HepG2 (cell line): Measurements from ENCODE around the gene DLL4. TPM values are rescaled to one million over a fixed set of nuclear protein-coding genes. Genes with fewer than 3 reads are reported as not detected.

ENCODE experiments used
- ARID2 ChIP-seq: sonication (generic); formaldehyde crosslinking; IDR thresholded peaks from 2 replicates; pipeline ENCODE4 v1.8.1; 2022; ENCODE audit warnings: mild to moderate bottlenecking, missing genetic modification reagents, borderline replicate concordance
- BHLHE40 ChIP-seq: IDR thresholded peaks from 2 replicates; pipeline ENCODE4 v1.6.1; 2011; ENCODE audit warnings: low read length, improper control_type of control experiment
- DPF2 ChIP-seq: sonication (generic); formaldehyde crosslinking; IDR thresholded peaks from 2 replicates; pipeline ENCODE4 v1.4.0; 2020; ENCODE audit warnings: mild to moderate bottlenecking, low read depth, missing genetic modification reagents, borderline replicate concordance
- ETV5 ChIP-seq: IDR thresholded peaks from 2 replicates; pipeline ENCODE4 v1.6.1; 2018; ENCODE audit warnings: missing biosample characterization, missing genetic modification reagents, inconsistent platforms, borderline replicate concordance
- GPN1 ChIP-seq: sonication (generic); formaldehyde crosslinking; IDR thresholded peaks from 2 replicates; pipeline ENCODE4 v1.5.1; 2020; ENCODE audit warnings: missing genetic modification reagents, borderline replicate concordance
- NFE2L1 ChIP-seq: sonication (generic); formaldehyde crosslinking; IDR thresholded peaks from 2 replicates; pipeline ENCODE4 v1.4.0; 2020; ENCODE audit warnings: missing genetic modification reagents, mild to moderate bottlenecking, borderline replicate concordance
- NFRKB ChIP-seq: fragments of 450-650 bp; IDR thresholded peaks from 2 replicates; pipeline ENCODE4 v1.6.1; 2017
- NFYB ChIP-seq: sonication (generic); formaldehyde crosslinking; IDR thresholded peaks from 2 replicates; pipeline ENCODE4 v1.4.0; 2020; ENCODE audit warnings: missing genetic modification reagents
- PHB2 ChIP-seq: fragments of 450-650 bp; IDR thresholded peaks from 2 replicates; pipeline ENCODE4 v1.6.1; 2018; ENCODE audit not compliant: partially characterized antibody
- RBFOX2 ChIP-seq: fragments of 200-400 bp; formaldehyde crosslinking; IDR thresholded peaks from 2 replicates; pipeline ENCODE4 v1.6.1; 2017; ENCODE audit warnings: low read depth, mild to moderate bottlenecking, low read length
- RCOR2 ChIP-seq: IDR thresholded peaks from 2 replicates; pipeline ENCODE4 v1.6.1; 2016; ENCODE audit warnings: missing biosample characterization, missing genetic modification reagents
- RELA ChIP-seq: sonication (generic); formaldehyde crosslinking; IDR thresholded peaks from 2 replicates; pipeline ENCODE4 v1.4.0; 2020; ENCODE audit warnings: missing genetic modification reagents
- SSRP1 ChIP-seq: IDR thresholded peaks from 2 replicates; pipeline ENCODE4 v1.6.1; 2016; ENCODE audit warnings: control low read depth
- ZFP41 ChIP-seq: sonication (generic); formaldehyde crosslinking; IDR thresholded peaks from 2 replicates; pipeline ENCODE4 v1.4.0; 2020; ENCODE audit warnings: mild to moderate bottlenecking, missing genetic modification reagents, borderline replicate concordance
- ZFP82 ChIP-seq: sonication (generic); formaldehyde crosslinking; IDR thresholded peaks from 2 replicates; pipeline ENCODE4 v1.5.1; 2020; ENCODE audit warnings: mild to moderate bottlenecking, missing genetic modification reagents, borderline replicate concordance
- ZNF3 ChIP-seq: IDR thresholded peaks from 2 replicates; pipeline ENCODE4 v1.7.0; 2017; ENCODE audit warnings: inconsistent platforms
- ZNF549 ChIP-seq: sonication (generic); formaldehyde crosslinking; IDR thresholded peaks from 2 replicates; pipeline ENCODE4 v1.5.0; 2020; ENCODE audit warnings: missing genetic modification reagents
- ZNF564 ChIP-seq: sonication (generic); formaldehyde crosslinking; IDR thresholded peaks from 2 replicates; pipeline ENCODE4 v1.8.1; 2023; ENCODE audit warnings: mild to moderate bottlenecking, missing genetic modification reagents
- ZNF724P ChIP-seq: sonication (generic); formaldehyde crosslinking; IDR thresholded peaks from 2 replicates; pipeline ENCODE4 v1.8.0; 2022; ENCODE audit warnings: missing genetic modification reagents, borderline replicate concordance
- ZNF782 ChIP-seq: sonication (generic); formaldehyde crosslinking; IDR thresholded peaks from 2 replicates; pipeline ENCODE4 v1.4.0; 2020; ENCODE audit warnings: missing genetic modification reagents, mild to moderate bottlenecking, borderline replicate concordance
- polyA plus RNA-seq, 8 experiments: library from polyadenylated mRNA; depleted of rRNA in 3 of 8; stranded (reverse) in 7 of 8; unstranded in 1 of 8; fragments of >200 nt; fragmentation: Illumina TruSeq in 4 of 8; extraction: Trizol in 4 of 8; gene quantifications; 2 replicates each; pipeline versions ENCODE4 v1.2.1 to v1.2.3, GENCODE V29; 2011 to 2016; ENCODE audit warnings: low read depth in 4 of 8, missing spikeins in 1 of 8, mixed read lengths in 1 of 8; ENCODE audit not compliant: insufficient read depth in 1 of 8
- total RNA-seq, 5 experiments: library from RNA; depleted of rRNA; stranded (reverse); fragments of >200 nt; fragmentation: Illumina TruSeq; extraction: Trizol; gene quantifications; 2 replicates each; pipeline ENCODE4 v1.2.3, GENCODE V29; 2016; ENCODE audit warnings: low read depth in 1 of 5
- TF ChIP-seq, protein P1 (sequence below): IDR thresholded peaks from 2 replicates; pipeline ENCODE4 v1.6.1; 2016; ENCODE audit warnings: missing genetic modification reagents, missing compliant biosample characterization
- TF ChIP-seq, protein P2 (sequence below): sonication (generic); formaldehyde crosslinking; IDR thresholded peaks from 2 replicates; pipeline ENCODE4 v1.5.1; 2020; ENCODE audit warnings: missing genetic modification reagents, mild to moderate bottlenecking, borderline replicate concordance
- TF ChIP-seq, protein P3 (sequence below): sonication (generic); formaldehyde crosslinking; IDR thresholded peaks from 2 replicates; pipeline ENCODE4 v1.8.0; 2022; ENCODE audit warnings: low read depth, missing genetic modification reagents
- TF ChIP-seq, protein P4 (sequence below): sonication (generic); formaldehyde crosslinking; IDR thresholded peaks from 2 replicates; pipeline ENCODE4 v1.4.0; 2020; ENCODE audit warnings: missing genetic modification reagents

Gene DLL4
- total and polyA plus RNA-seq, 2 of the 13 experiments (the other 11 are each of a cell fraction or from before 2014, with no cell fraction given): 0.20 to 0.25 TPM

DNA sequence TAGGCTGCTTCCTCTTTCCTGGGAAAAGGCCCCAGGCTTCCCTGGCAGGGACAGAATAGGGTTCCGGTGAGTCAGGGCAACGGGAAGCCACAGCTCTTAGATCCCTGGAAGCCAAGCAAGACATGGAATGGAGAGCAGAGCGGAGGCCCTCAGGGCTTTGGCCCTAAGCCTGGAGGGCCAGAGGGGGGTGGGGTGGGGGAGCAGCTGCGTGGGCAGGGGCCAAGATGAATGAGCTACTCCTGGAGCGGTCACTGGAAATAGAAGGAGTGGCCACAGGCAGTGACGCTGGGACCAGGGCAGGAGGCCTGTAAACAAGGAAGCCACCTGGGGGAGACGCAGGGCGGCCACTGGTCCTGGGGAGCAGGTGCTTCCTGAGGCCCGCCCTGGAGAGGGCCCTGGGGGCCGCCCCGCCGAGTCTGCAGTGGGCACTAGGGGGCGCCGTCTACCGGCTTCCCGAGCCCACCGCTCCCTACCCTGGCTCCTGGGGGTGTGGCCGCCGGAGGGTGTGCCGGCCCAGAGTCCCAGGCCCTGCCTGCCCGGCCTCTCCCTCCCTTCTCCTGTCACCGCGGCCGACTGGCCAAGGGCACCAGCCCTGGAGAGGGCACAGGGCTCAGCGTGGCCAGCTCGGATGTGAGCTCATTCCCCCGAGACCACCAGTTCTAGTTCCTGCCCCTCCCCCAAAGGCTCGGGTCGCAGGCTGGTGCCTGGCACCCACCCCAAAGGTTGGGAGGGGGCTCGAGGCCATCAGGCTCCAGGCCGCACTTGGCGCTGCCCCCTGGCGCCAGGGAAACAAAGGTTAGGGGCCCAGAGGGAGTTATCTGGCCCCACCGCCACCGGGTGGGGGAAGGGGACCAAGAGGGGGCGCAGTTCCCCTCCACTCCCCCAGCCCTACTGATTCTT lies 22.8 kb upstream of the DLL4 start (continued):
- TF ChIP-seq SSRP1 (CRISPR knock-in tag): no peak
- TF ChIP-seq RELA (CRISPR knock-in tag): no peak
- no peak for TF ChIP-seq RCOR2 (CRISPR knock-in tag)
- TF ChIP-seq, protein P1, sequence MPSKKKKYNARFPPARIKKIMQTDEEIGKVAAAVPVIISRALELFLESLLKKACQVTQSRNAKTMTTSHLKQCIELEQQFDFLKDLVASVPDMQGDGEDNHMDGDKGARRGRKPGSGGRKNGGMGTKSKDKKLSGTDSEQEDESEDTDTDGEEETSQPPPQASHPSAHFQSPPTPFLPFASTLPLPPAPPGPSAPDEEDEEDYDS (CRISPR knock-in tag): no peak
- TF ChIP-seq PHB2: no peak
- no peak for TF ChIP-seq DPF2 (CRISPR knock-in tag)
- TF ChIP-seq ZNF782: no peak; the same call in 1 of the 2 replicates
- TF ChIP-seq NFRKB: no peak
- no peak for TF ChIP-seq ZNF549 (CRISPR knock-in tag)
- no peak for TF ChIP-seq BHLHE40
- TF ChIP-seq ARID2 (CRISPR knock-in tag): no peak
- TF ChIP-seq NFE2L1: no peak
- no peak for TF ChIP-seq GPN1 (CRISPR knock-in tag)
- TF ChIP-seq, protein P2, sequence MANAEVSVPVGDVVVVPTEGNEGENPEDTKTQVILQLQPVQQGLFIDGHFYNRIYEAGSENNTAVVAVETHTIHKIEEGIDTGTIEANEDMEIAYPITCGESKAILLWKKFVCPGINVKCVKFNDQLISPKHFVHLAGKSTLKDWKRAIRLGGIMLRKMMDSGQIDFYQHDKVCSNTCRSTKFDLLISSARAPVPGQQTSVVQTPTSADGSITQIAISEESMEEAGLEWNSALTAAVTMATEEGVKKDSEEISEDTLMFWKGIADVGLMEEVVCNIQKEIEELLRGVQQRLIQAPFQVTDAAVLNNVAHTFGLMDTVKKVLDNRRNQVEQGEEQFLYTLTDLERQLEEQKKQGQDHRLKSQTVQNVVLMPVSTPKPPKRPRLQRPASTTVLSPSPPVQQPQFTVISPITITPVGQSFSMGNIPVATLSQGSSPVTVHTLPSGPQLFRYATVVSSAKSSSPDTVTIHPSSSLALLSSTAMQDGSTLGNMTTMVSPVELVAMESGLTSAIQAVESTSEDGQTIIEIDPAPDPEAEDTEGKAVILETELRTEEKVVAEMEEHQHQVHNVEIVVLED: 0 out of 2 replicates have a peak, but pooled peaks have one; percentile 36
- TF ChIP-seq, protein P3, sequence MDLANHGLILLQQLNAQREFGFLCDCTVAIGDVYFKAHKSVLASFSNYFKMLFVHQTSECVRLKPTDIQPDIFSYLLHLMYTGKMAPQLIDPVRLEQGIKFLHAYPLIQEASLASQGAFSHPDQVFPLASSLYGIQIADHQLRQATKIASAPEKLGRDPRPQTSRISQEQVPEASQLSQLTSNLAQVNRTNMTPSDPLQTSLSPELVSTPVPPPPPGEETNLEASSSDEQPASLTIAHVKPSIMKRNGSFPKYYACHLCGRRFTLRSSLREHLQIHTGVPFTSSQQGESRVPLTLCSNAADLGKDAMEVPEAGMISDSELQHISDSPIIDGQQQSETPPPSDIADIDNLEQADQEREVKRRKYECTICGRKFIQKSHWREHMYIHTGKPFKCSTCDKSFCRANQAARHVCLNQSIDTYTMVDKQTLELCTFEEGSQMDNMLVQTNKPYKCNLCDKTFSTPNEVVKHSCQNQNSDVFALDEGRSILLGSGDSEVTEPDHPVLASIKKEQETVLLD (CRISPR knock-in tag): no peak
- TF ChIP-seq ETV5 (CRISPR knock-in tag): no peak
- TF ChIP-seq ZFP41: no peak
- TF ChIP-seq ZNF724P (CRISPR knock-in tag): 0 out of 2 replicates have a peak, but pooled peaks have one; percentile 27
- TF ChIP-seq ZNF564 (CRISPR knock-in tag): no peak
- TF ChIP-seq ZNF3 (CRISPR knock-in tag): no peak
- TF ChIP-seq ZFP82: no peak
- TF ChIP-seq RBFOX2: peak; percentile 63; the same call in 1 of the 2 replicates
- no peak for TF ChIP-seq NFYB (CRISPR knock-in tag)
- TF ChIP-seq, protein P4, sequence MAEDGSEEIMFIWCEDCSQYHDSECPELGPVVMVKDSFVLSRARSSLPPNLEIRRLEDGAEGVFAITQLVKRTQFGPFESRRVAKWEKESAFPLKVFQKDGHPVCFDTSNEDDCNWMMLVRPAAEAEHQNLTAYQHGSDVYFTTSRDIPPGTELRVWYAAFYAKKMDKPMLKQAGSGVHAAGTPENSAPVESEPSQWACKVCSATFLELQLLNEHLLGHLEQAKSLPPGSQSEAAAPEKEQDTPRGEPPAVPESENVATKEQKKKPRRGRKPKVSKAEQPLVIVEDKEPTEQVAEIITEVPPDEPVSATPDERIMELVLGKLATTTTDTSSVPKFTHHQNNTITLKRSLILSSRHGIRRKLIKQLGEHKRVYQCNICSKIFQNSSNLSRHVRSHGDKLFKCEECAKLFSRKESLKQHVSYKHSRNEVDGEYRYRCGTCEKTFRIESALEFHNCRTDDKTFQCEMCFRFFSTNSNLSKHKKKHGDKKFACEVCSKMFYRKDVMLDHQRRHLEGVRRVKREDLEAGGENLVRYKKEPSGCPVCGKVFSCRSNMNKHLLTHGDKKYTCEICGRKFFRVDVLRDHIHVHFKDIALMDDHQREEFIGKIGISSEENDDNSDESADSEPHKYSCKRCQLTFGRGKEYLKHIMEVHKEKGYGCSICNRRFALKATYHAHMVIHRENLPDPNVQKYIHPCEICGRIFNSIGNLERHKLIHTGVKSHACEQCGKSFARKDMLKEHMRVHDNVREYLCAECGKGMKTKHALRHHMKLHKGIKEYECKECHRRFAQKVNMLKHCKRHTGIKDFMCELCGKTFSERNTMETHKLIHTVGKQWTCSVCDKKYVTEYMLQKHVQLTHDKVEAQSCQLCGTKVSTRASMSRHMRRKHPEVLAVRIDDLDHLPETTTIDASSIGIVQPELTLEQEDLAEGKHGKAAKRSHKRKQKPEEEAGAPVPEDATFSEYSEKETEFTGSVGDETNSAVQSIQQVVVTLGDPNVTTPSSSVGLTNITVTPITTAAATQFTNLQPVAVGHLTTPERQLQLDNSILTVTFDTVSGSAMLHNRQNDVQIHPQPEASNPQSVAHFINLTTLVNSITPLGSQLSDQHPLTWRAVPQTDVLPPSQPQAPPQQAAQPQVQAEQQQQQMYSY (CRISPR knock-in tag): no peak
